Measurements from ENCODE around the gene DGKD.
A peak's percentile ranks its signal among the peaks of the same experiment; 100 is the strongest.
"Not testable (repeated sequence)": the region's sequence is repeated elsewhere in the genome, so short reads cannot be mapped to it uniquely, and the experiment has no call there.

Gene DGKD

GRCh38 chr2:233353769-233354499, at the start of gene DGKD:
DGKD (plus strand) TSS chr2:233354494; CDS start chr2:233354519, 25 bp downstream.
- FAIRE-seq, result no peak

GRCh38 chr2:233307565-233307964, 46.7 kb upstream of the DGKD start, which contains the start of gene SAG:
SAG (plus strand) TSS chr2:233307816; CDS start chr2:233309190, 1,374 bp downstream.
- FAIRE-seq, result no peak

- no peak for FAIRE-seq
Observed at GRCh38 chr2:233311241-233311926, 42.9 kb upstream of the DGKD start.

- FAIRE-seq, result no peak
Observed at GRCh38 chr2:233312874-233313273, 41.4 kb upstream of the DGKD start.

GRCh38 chr2:233314180-233314925, 39.9 kb upstream of the DGKD start:
- no peak for FAIRE-seq

GRCh38 chr2:233317196-233317943, 36.9 kb upstream of the DGKD start:
- FAIRE-seq, result peak; percentile 45

GRCh38 chr2:233319256-233319655, 35.0 kb upstream of the DGKD start:
- no peak for FAIRE-seq

GRCh38 chr2:233320470-233320869, 33.8 kb upstream of the DGKD start:
- no peak for FAIRE-seq

GRCh38 chr2:233321166-233321565, 33.1 kb upstream of the DGKD start:
- FAIRE-seq, result no peak

GRCh38 chr2:233323851-233324250, 30.4 kb upstream of the DGKD start:
- no peak for FAIRE-seq

- no peak for FAIRE-seq
Observed at GRCh38 chr2:233325256-233325655, 29.0 kb upstream of the DGKD start.

GRCh38 chr2:233325814-233326213, 28.5 kb upstream of the DGKD start:
- no peak for FAIRE-seq

GRCh38 chr2:233326500-233326899, 27.8 kb upstream of the DGKD start:
- no peak for FAIRE-seq

GRCh38 chr2:233328922-233329321, 25.4 kb upstream of the DGKD start:
- FAIRE-seq, result no peak

GRCh38 chr2:233329489-233330135, 24.7 kb upstream of the DGKD start:
- no peak for FAIRE-seq

- no peak for FAIRE-seq
Observed at GRCh38 chr2:233331536-233331935, 22.8 kb upstream of the DGKD start.

- no peak for FAIRE-seq
Observed at GRCh38 chr2:233332125-233332524, 22.2 kb upstream of the DGKD start.

GRCh38 chr2:233334915-233335314, 19.4 kb upstream of the DGKD start:
- FAIRE-seq, result no peak

- not testable (repeated sequence) for FAIRE-seq
Observed at GRCh38 chr2:233336091-233336490, 18.2 kb upstream of the DGKD start.

- FAIRE-seq, result no peak
Observed at GRCh38 chr2:233336541-233336940, 17.8 kb upstream of the DGKD start.

GRCh38 chr2:233338046-233338445, 16.2 kb upstream of the DGKD start:
- no peak for FAIRE-seq

GRCh38 chr2:233338812-233339368, 15.4 kb upstream of the DGKD start:
- no peak for FAIRE-seq
